Renal cortical epithelial cell (primary cell): ENCODE data around the gene IFNA14. TPM values are rescaled to one million over a fixed set of nuclear protein-coding genes. Genes with fewer than 3 reads are reported as not detected.
"Not testable (repeated sequence)": the region's sequence is repeated elsewhere in the genome, so short reads cannot be mapped to it uniquely, and the experiment has no call there.

Experiments
- DNase-seq: peaks from one replicate; pipeline ENCODE4 v3.0.0-alpha.2; 2011; ENCODE audit warnings: low read depth
- total RNA-seq: library from RNA; depleted of rRNA; stranded (reverse); fragments of >200 nt; gene quantifications from 2 replicates; pipeline ENCODE4 v1.2.3, GENCODE V29; 2014

IFNA14 gene
- total RNA-seq, 1 donor from 2014 or later: not detected

GRCh38 chr9:21213411-21214326 is 26.1 kb downstream of the IFNA14 start:
- peak; percentile 8 for DNase-seq

GRCh38 chr9:21212160-21212559 is 27.6 kb downstream of the IFNA14 start:
- not testable (repeated sequence) for DNase-seq

- not testable (repeated sequence) for DNase-seq
Measured at GRCh38 chr9:21210782-21211181, 29.0 kb downstream of the IFNA14 start.

GRCh38 chr9:21210311-21210710 is 29.5 kb downstream of the IFNA14 start:
- DNase-seq: no peak

GRCh38 chr9:21207043-21207442 is 32.8 kb downstream of the IFNA14 start, which contains the start of gene IFNA10:
TSS of gene IFNA10 (minus strand) at chr9:21207143. CDS start at chr9:21207097, 46 bp downstream.
- DNase-seq: not testable (repeated sequence)

GRCh38 chr9:21205204-21205603 is 34.6 kb downstream of the IFNA14 start:
- DNase-seq: no peak

GRCh38 chr9:21202105-21202504 is 37.7 kb downstream of the IFNA14 start, which contains the start of gene IFNA7:
TSS of gene IFNA7 (minus strand) at chr9:21202205. CDS start at chr9:21202165, 40 bp downstream.
- not testable (repeated sequence) for DNase-seq

GRCh38 chr9:21194867-21195776 is 44.7 kb downstream of the IFNA14 start:
- peak; percentile 19 for DNase-seq

Other genes starting within 250 kb of the IFNA14 start
- 2.3 and 3.0 TPM in 2 replicates for gene HACD4, start 208.4 kb downstream of the IFNA14 start, total RNA-seq
- gene IFNB1, start 162.1 kb downstream of the IFNA14 start, total RNA-seq: not detected in 2 replicates
- gene IFNW1, start 98.2 kb downstream of the IFNA14 start, total RNA-seq: not detected in 2 replicates
- gene IFNA21, start 73.3 kb downstream of the IFNA14 start, total RNA-seq: not detected in 2 replicates
- gene IFNA4, start 52.4 kb downstream of the IFNA14 start, total RNA-seq: not detected in 2 replicates
- gene IFNA7, start 37.8 kb downstream of the IFNA14 start, total RNA-seq: not detected in 2 replicates
- gene IFNA10, start 32.9 kb downstream of the IFNA14 start, total RNA-seq: not detected in 2 replicates
- not detected in 2 replicates for gene IFNA16, start 22.7 kb downstream of the IFNA14 start, total RNA-seq
- not detected in 2 replicates for gene IFNA17, start 11.8 kb downstream of the IFNA14 start, total RNA-seq
- 0.20 TPM in 1 of 2 replicates, not detected in the other for gene IFNA5, start 65.3 kb upstream of the IFNA14 start, total RNA-seq
- gene KLHL9, start 95.4 kb upstream of the IFNA14 start, total RNA-seq: 31.3 and 64.1 TPM in 2 replicates
- not detected in 2 replicates for gene IFNA6, start 110.9 kb upstream of the IFNA14 start, total RNA-seq
- gene IFNA13, start 128.1 kb upstream of the IFNA14 start, total RNA-seq: not detected in 2 replicates
- not detected in 2 replicates for gene IFNA2, start 145.4 kb upstream of the IFNA14 start, total RNA-seq
- gene IFNA8, start 169.1 kb upstream of the IFNA14 start, total RNA-seq: not detected in 2 replicates
- gene IFNA1, start 200.4 kb upstream of the IFNA14 start, total RNA-seq: not detected in 2 replicates
- 9.5 TPM in 1 of 2 replicates, not detected in the other for gene IFNE, start 242.3 kb upstream of the IFNA14 start, total RNA-seq